ENCODE data around the gene HMGXB3. TPM values are rescaled to one million over a fixed set of nuclear protein-coding genes. Genes with fewer than 3 reads are reported as not detected.
A peak's percentile ranks its signal among the peaks of the same experiment; 100 is the strongest.

Gene HMGXB3
- total RNA-seq, 1 experiment from 2014 or later: 67.8 TPM

DNA sequence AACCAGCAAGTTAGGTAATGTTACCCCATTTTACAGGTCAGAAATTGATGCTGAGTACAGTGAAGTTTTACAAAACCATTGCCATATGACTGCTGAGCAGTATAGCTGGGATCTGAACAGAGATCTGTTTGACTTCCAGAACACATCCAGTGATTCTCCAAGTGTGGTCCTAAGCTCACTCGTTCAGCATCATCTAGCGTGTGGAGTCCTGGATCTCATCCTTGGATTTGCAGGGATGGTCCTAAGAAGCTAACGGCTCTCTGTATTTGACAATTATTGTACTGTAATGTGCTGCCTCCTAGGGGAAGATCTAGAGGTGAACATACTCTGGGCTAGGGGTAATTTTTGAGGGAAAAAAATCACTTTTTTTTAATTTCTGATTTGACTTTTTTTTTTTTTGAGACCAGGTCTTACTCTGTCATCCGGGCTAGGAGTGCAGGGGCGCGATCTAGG lies 38.6 kb upstream of the HMGXB3 start:
- peaks cover 47% of the 10 kb centered on the region for H3K4me1 Mint-ChIP-seq (ENCODE audit: insufficient read depth, unreplicated experiment)
- intact Hi-C loops (cut with micrococcal nuclease): loop anchor here (1.0 to 2.0 kb wide), 5 partner anchors 28 to 326 kb away; no protein-coding TSS in a partner anchor
- H3K36me3 Mint-ChIP-seq (ENCODE audit: insufficient read depth, unreplicated experiment): peaks cover 33% of the 10 kb centered on the region
- BruUV-seq (replicated peaks): no TSS peak
- peak overlapping the region; percentile 96 for H3K4me3 Mint-ChIP-seq (ENCODE audit: unreplicated experiment)
- CTCF ChIA-PET: interaction anchor here (0.6 to 29.3 kb wide), 46 partner anchors 9 to 596 kb away, joined by 3 to 1621 read pairs (median 6); partner anchors contain the start of gene PDE6A
- TF ChIP-seq, protein P1, sequence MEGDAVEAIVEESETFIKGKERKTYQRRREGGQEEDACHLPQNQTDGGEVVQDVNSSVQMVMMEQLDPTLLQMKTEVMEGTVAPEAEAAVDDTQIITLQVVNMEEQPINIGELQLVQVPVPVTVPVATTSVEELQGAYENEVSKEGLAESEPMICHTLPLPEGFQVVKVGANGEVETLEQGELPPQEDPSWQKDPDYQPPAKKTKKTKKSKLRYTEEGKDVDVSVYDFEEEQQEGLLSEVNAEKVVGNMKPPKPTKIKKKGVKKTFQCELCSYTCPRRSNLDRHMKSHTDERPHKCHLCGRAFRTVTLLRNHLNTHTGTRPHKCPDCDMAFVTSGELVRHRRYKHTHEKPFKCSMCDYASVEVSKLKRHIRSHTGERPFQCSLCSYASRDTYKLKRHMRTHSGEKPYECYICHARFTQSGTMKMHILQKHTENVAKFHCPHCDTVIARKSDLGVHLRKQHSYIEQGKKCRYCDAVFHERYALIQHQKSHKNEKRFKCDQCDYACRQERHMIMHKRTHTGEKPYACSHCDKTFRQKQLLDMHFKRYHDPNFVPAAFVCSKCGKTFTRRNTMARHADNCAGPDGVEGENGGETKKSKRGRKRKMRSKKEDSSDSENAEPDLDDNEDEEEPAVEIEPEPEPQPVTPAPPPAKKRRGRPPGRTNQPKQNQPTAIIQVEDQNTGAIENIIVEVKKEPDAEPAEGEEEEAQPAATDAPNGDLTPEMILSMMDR (IDR thresholded peaks at IDR 0.05; ENCODE audit: unreplicated experiment): peak; percentile 73
- POLR2A ChIA-PET: interaction anchor here (0.7 to 9.1 kb wide), 31 partner anchors 8 to 329 kb away, joined by 3 to 187 read pairs (median 5); partner anchors contain the start of genes HMGXB3 and TIGD6
- no peaks in the 10 kb centered on the region for H3K27me3 Mint-ChIP-seq (ENCODE audit: insufficient read depth, unreplicated experiment)
- H3K9me3 Mint-ChIP-seq (ENCODE audit: unreplicated experiment): no peaks in the 10 kb centered on the region
- peak; percentile 82 for DNase-seq (ENCODE audit: unreplicated experiment)
- peak overlapping the region; percentile 97 for H3K27ac Mint-ChIP-seq (ENCODE audit: low read depth, unreplicated experiment)

DNA sequence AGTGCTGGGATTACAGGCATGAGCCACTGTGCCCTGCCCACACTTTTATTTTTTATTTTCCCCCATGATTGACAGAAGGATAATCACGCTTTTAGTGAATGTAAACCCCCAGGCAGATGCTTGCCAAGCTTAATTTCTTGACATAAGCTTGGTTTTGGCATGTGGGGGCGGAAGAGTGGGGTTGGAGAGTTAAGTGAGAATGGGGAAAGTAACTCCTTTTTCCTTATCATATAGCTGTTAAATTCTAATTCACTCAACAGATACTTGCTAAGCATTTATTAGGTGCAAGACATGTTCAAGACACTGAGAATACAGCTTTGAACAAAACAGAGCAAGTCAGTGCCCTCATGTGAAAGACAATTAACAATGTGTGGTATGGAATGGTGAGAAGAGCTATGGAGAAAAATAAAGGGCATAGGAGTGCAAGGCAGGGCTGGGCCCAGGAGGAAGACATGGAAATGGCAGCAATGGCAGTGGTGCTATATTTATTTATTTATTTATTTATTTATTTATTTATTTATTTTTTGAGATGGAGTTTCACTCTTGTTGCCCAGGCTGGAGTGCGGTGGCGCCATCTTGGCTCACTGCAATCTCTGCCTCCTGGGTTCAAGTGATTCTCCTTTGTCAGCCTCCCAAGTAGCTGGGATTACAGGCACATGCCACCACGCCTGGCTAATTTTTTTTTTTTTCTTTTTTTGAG lies 37.8 kb upstream of the HMGXB3 start:
- Mint-ChIP-seq H3K9me3 (ENCODE audit: unreplicated experiment) (no peaks in the 10 kb centered on the region), H3K27me3 (ENCODE audit: insufficient read depth, unreplicated experiment) (no peaks in the 10 kb centered on the region), H3K4me3 (ENCODE audit: unreplicated experiment) (peak overlapping the region; percentile 96), H3K36me3 (ENCODE audit: insufficient read depth, unreplicated experiment) (peaks cover 33% of the 10 kb centered on the region), H3K4me1 (ENCODE audit: insufficient read depth, unreplicated experiment) (peaks cover 55% of the 10 kb centered on the region), H3K27ac (ENCODE audit: low read depth, unreplicated experiment) (peak overlapping the region; percentile 36)
- CTCF ChIA-PET: interaction anchor here (0.6 to 29.3 kb wide), 45 partner anchors 9 to 522 kb away, joined by 3 to 1621 read pairs (median 5); partner anchors contain the start of gene PDE6A
- no peak for DNase-seq (ENCODE audit: unreplicated experiment)
- intact Hi-C loops (cut with micrococcal nuclease): loop anchor here (1.0 kb wide), 2 partner anchors 125 to 256 kb away; no protein-coding TSS in a partner anchor
- TF ChIP-seq, protein P1 (IDR thresholded peaks at IDR 0.05; ENCODE audit: unreplicated experiment): no peak
- no TSS peak for BruUV-seq (replicated peaks)
- POLR2A ChIA-PET: interaction anchor here (0.8 to 9.1 kb wide), 27 partner anchors 9 to 330 kb away, joined by 3 to 187 read pairs (median 6); no protein-coding TSS in a partner anchor

DNA sequence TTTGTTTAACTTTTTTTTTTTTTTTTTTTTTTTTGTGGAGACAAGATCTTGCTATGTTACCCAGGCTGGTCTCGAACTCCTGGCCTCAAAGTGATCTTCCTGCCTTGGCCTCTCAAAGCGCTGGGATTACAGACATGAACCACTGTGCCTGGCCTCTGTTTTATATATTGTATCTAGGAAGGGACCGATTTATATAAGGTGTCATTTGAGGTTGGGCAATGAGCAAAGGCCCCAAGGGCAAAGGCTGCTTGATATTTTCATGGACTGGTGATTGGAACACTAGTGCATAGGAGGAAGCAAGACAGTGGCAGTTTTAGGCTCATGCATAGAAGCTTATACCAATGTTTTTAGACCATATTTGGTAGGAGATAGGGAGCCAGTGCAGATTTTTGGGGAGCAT lies 36.8 kb upstream of the HMGXB3 start:
- CTCF ChIA-PET: interaction anchor here (0.6 to 29.3 kb wide), 9 partner anchors 8 to 117 kb away, joined by 3 to 1621 read pairs (median 31); no protein-coding TSS in a partner anchor

More for the DNA sequence above, 36.8 kb upstream of the HMGXB3 start:
- Mint-ChIP-seq H3K36me3 (ENCODE audit: insufficient read depth, unreplicated experiment) (peaks cover 33% of the 10 kb centered on the region), H3K27ac (ENCODE audit: low read depth, unreplicated experiment) (no peak overlapping the region), H3K9me3 (ENCODE audit: unreplicated experiment) (no peaks in the 10 kb centered on the region), H3K4me3 (ENCODE audit: unreplicated experiment) (no peak overlapping the region), H3K4me1 (ENCODE audit: insufficient read depth, unreplicated experiment) (peaks cover 56% of the 10 kb centered on the region), H3K27me3 (ENCODE audit: insufficient read depth, unreplicated experiment) (no peaks in the 10 kb centered on the region)
- TF ChIP-seq, protein P1 (IDR thresholded peaks at IDR 0.05; ENCODE audit: unreplicated experiment): no peak
- POLR2A ChIA-PET: interaction anchor here (0.7 to 9.1 kb wide), 2 partner anchors 8 to 126 kb away, joined by 4 to 187 read pairs; no protein-coding TSS in a partner anchor
- BruUV-seq (replicated peaks): no TSS peak
- DNase-seq (ENCODE audit: unreplicated experiment): no peak
- intact Hi-C loops (cut with micrococcal nuclease): no loop called here
